NCI-H524 treated with DMSO at 0.1 percent for 48 hours (cell line): ENCODE data around the gene SLC41A3.
"Not testable (repeated sequence)": the region's sequence is repeated elsewhere in the genome, so short reads cannot be mapped to it uniquely, and the experiment has no call there.

ENCODE experiments used
- DNase-seq: peaks from one replicate; lab custom pipeline; 2025; lab: John Stamatoyannopoulos, UW

The SLC41A3 gene

DNA sequence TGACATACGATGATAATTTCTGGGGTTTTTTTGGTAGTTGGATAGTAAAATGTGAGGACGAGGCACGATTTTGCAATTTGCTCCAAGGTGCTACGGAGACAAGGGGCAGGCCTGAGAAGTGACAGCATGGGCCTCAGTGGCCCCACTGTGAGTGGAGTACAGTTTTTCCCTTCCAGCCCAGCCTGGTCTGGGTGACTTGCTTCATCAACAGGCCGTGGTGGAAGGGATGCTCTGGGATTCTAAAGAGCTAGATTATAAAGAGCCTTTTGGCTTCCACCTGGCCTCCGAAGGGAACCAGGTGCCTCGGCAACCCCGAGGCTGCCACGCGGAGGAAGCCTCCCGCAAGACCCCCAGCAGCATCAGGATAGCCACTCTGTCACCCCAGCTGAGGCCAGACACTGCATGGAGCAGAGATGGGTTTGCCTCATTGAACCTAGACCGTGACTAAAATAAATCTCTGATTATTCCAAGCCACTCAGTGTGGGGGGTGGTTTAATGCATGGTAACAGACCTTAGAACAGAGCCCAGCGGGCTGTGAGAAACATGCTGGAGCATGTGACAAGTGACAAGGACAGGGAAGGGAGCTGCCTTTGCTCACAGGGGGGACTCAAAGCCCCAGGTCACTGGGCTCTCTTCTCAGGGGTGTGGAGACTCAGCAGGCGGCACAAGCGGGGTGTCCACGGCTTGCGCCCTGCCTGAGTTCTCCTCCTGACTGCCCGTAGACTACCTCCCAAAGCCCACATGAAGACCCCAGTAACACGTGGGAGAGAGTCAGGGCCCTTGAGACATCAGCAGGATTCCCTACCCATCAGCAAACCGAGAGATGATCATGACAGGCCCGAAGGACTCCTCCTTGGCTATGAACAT, 22.6 kb upstream of the SLC41A3 start:
- DNase-seq: no peak

- no peak for DNase-seq
Observed at GRCh38 chr3:126105691-126106187, 21.8 kb upstream of the SLC41A3 start.

DNA sequence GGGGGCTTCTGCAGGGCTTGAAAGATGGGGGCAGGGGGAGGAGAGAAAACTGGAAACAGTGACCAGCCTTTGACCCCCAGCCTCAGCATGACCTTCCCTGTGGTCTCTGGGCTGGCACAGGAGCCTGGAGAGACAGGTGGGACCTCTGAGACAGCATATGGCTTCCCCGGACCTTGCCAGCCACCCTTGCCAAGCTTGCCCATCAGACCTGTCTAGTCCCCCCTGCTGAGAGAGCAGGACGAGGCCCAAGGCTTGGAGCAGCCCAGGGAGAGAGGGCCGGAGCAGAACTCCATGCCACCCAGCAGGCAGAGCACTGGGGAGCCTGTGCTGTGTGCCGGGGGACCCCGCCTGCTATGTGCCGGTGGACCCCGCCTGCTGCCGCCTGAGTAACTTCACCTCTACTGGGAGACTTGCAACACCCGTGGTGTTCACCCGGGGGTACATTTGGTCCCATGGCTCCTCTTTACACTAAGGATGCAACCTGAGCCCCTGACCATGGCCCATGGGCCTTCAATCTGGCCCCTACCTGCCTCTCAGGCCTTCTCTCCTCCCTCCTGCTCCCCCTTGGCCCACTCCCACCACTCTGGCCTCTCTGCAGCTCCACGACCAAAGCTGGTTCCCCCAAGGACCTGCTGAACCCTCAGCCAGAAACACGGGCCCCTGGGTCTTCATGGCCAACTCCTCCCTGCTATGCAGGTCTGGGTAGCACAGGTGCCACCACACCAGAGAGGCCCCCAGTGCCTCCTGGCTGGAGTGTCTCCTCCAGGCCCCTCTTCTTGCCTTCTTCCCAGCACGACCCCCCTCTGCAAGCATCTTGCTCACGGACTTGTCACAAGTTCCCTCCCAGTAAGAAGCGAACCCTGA, 21.1 kb upstream of the SLC41A3 start:
- DNase-seq: no peak

DNA sequence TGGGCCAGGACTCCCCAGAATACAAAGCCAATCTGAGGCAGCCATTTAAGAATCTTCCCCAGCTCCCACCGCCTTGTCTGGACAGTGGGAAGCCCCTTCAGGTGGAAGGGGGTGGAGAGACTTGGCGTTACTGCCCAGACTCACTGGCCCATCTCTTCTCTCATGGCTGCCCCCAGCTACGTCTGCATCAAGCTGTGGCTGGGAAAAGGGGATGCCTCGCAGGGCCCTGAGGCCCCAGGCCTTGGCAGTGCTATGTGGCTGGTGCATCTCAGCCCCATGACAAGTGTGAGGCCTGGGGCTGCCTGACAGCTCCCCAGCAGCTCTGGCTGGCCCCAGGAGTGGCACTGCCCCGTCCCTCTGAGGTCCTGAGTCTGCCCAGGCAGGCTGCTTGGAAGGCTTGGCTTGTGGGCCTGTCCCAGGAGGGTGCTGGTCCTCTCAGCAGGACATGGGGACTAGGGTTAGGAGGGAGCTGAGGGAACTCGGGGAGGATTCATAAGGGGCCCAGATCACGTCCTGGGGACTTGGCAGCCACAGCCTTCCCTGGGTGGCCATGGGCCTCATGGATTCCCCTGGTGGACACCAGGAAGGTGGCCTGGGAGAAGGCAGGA, 20.2 kb upstream of the SLC41A3 start:
- DNase-seq: no peak

- DNase-seq: no peak
Observed at GRCh38 chr3:126103121-126104027, 19.4 kb upstream of the SLC41A3 start.

- DNase-seq: no peak
Observed at GRCh38 chr3:126102530-126102951, 18.6 kb upstream of the SLC41A3 start.

- no peak for DNase-seq
Observed at GRCh38 chr3:126102011-126102410, 18.1 kb upstream of the SLC41A3 start.

DNA sequence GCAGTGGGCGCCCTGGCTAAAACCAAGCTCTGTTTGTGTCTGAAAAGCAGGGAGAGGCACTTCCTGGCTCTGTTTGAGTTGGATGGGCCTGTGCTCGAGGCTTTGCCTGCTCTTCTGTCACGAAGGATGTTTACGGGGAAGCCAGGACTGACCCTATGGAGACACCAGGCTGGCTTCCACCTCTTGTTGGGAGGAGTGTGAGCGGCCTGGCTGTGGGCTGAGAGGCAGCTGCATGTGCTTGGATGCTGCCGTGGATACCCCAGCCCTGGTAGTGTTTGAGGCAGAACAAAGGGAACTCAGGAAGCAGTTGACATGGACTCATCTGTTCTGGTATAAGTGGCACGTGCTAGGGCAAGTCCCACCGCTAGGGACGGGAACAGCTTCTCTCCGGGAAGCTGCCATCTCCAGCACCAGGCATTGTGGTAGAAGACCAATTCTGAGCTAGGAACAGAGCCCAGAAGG, 17.6 kb upstream of the SLC41A3 start:
- no peak for DNase-seq

DNA sequence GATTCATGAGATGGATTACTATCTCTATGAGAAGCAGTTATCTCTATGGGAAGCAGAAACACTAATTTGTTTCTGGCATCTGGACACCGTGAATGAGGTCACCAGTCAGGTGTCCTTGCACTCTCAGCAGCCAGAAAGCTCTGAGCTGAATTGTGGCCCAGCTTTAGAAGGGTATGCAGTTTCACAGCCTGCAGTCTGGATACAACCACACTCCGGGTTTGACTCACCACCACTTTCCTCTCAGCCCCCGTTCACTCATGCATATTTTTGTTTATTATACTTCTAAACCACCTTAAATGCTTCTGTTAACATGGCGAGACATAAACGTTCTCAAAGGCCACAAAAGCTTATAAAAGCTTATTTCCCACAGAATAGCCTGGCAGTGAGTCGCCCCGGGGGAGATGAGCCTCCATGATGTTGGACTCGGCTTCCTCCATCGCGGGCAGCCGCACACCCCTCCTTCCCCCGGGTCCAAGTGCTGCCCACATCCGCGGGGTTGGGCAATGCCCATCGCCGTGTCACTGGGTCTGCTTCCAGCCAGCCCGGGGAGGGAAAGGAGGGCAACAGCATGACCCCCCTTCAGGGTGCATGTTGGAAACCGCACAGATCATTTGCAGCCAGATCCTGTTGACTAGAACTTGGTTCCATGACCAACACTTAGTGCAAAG, 16.8 kb upstream of the SLC41A3 start:
- no peak for DNase-seq

DNA sequence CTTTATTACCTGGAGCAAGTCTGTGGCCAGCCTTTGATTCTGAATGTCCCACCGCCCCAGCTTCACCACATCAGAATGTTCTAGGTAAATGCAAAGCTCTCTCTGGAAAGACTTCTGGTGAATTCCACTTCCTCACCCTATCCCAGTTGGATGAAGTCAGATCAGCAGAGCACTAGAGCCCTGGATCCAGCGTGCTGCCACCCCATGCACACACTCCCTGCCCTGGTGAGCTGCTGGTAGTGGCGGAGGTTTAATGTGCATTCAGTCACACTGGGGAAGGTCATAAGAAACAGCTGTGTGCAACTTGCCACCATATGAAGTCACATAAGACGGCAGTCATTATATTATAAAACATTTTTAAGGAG, 16.3 kb upstream of the SLC41A3 start:
- no peak for DNase-seq

GRCh38 chr3:126098391-126098858, 14.5 kb upstream of the SLC41A3 start:
- no peak for DNase-seq

DNA sequence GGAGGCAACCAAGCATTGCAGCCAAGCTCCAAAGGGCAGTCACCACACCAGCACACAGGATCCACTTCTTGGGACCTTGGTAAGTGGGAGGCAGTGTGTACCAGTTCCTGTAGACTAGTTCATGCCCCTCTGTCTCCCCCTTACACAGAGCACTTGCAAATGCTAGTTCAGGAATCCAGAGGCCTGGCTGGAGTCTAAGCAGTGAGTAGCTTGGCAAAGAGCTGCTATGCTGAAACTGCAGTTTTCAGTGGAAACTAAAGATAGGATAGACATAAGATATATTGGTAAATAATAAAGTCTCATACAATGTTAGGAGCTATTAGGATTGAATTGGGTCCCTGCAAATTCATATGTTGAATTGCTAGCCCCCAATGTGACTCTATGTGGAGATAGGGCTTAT, 13.9 kb upstream of the SLC41A3 start:
- DNase-seq: no peak

DNA sequence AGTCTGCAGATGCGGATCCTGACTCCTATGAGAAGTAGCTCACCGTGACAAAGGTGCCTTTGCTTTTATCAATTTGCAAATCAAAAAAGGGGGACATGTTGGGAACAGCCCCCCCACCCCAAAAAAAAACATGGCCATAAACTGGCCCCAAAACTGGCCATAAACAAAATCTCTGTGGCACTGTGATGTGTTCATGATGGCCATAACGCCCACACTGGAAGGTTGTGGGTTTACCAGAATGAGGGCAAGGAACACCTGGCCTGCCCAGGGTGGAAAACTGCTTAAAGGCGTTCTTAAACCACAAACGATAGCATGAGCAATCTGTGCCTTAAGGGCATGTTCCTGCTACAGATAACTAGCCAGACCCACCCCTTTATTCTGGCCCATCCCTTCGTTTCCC, 12.3 kb upstream of the SLC41A3 start:
- not testable (repeated sequence) for DNase-seq

DNA sequence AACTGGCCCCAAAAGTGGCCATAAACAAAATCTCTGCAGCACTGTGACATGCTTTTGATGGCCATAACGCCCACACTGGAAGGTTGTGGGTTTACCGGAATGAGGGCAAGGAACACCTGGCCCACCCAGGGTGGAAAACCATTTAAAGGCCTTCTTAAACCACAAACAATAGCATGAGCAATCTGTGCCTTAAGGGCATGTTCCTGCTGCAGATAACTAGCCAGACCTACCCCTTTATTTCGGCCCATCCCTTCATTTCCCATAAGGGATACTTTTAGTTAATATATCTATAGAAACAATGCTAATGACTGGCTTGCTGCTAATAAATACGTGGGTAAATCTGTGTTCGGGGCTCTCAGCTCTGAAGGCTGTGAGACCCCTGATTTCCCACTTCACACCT, 8.2 kb upstream of the SLC41A3 start:
- DNase-seq: not testable (repeated sequence)

- no peak for DNase-seq
Observed at GRCh38 chr3:126087552-126088175, 3.7 kb upstream of the SLC41A3 start.

GRCh38 chr3:126085841-126086240, 1.9 kb upstream of the SLC41A3 start:
- DNase-seq: no peak

DNA sequence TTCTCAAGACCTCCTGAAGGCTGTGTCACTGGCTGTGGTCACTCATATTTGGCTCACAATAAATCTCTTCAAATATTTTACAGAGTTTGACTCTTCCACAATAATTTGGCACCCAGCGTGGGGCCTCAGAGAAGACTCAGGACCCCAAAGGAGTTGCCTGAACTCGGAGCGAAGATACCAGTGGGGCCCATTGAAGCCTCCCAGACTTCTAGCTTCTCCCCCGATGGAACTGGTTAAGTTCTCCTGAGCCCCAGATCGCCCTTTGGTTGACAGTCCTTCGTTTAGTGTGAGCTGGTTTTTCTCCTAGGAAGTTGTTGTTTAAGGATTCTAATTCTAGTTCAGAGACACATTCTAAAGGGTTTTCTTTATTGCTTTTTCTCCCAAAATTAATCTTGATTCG, 1.4 kb upstream of the SLC41A3 start:
- no peak for DNase-seq

DNA sequence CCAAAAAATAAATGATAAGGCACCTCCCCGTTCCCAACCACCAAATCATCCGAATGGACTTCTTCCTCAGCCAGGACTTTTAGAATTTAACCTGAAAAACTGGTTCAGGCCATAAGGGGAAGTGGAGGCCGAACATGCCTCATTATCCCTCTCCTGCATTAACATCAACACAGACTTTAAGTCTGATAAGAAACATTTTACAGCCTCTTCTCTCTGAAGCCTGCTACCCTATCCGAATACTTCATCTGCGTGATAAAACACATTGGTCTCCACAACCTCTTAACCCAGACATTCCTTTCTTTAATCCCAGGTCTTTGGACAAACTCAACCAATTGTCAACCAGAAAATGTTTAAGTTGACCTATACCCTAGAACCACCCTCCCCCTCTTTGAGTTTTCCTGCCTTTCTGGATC, 850 bp upstream of the SLC41A3 start:
- no peak for DNase-seq

- no peak for DNase-seq
Observed at GRCh38 chr3:126083511-126083912, 412 bp downstream of the SLC41A3 start.

DNA sequence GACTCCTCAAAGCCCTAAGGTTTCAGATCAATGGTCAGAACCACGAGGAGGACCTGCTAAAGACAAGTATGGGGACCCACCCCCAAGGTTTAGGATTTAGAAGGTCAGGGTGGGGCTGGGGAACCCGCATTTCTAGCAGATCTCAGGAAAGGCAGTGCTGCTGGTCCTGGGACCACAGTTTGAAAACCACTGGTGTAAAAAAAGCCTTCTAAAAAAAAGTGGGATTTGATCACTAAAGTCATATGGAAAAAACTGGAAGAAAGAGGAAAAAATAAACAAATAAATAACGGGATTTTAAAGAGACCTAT, 832 bp downstream of the SLC41A3 start:
- DNase-seq: no peak
